PC-9 (cell line): Measurements from ENCODE around the gene NR6A1. TPM values are rescaled to one million over a fixed set of nuclear protein-coding genes. Genes with fewer than 3 reads are reported as not detected.

Experiments used
- BruUV-seq: library from RNA; stranded (reverse); fragments of 400-500 nt; replicated peaks from 2 replicates; lab custom pipeline; 2021; lab: Mats Ljungman, UMichigan
- CTCF ChIA-PET: fragments of 300-600 bp; sonication (Branson Sonifier 250); formaldehyde crosslinking; loops from one replicate; lab custom pipeline; 2022; ENCODE audit warnings: antibody characterized with exemption; lab: Charles Lee
- POLR2A ChIA-PET: fragments of 300-600 bp; sonication (Branson Sonifier 250); formaldehyde crosslinking; loops from one replicate; lab custom pipeline; 2022; ENCODE audit warnings: antibody characterized with exemption; ENCODE audit not compliant: unreplicated experiment; lab: Charles Lee
- DNase-seq, 2 experiments: peaks; one replicate each; pipeline versions ENCODE4 v3.0.0 to v3.0.0-alpha.2; 2015 to 2022; ENCODE audit warnings: mixed read lengths in 1 of 2
- H2AFZ ChIP-seq: fragments of 200-600 bp; sonication (generic); 2 replicates; pipeline ENCODE4 v1.8.1; 2017; ENCODE audit warnings: antibody characterized with exemption
- H3F3A ChIP-seq: fragments of 200-600 bp; sonication (generic); 2 replicates; pipeline ENCODE4 v1.8.1; 2017; ENCODE audit warnings: antibody characterized with exemption, mild to moderate bottlenecking, low read depth; ENCODE audit not compliant: insufficient read depth
- H3K27ac ChIP-seq: fragments of 200-600 bp; sonication (generic); 2 replicates; pipeline ENCODE4 v1.6.1; 2016; ENCODE audit warnings: mixed run types
- H3K27me3 ChIP-seq: fragments of 200-600 bp; sonication (generic); 2 replicates; pipeline ENCODE4 v1.6.1; 2016; ENCODE audit warnings: low read depth, mixed run types; ENCODE audit not compliant: insufficient read depth
- H3K36me3 ChIP-seq: fragments of 200-600 bp; sonication (generic); 2 replicates; pipeline ENCODE4 v1.6.1; 2016; ENCODE audit warnings: low read depth, mixed run types
- H3K4me1 ChIP-seq: fragments of 200-600 bp; sonication (generic); replicated peaks from 2 replicates; pipeline ENCODE4 v1.6.1; 2016; ENCODE audit warnings: mixed run types; ENCODE audit not compliant: insufficient read depth
- H3K4me2 ChIP-seq: fragments of 200-600 bp; sonication (generic); 2 replicates; pipeline ENCODE4 v1.6.1; 2017; ENCODE audit warnings: mixed run types
- H3K4me3 ChIP-seq: fragments of 200-600 bp; sonication (generic); 2 replicates; pipeline ENCODE4 v1.6.1; 2016; ENCODE audit warnings: mixed run types
- H3K79me2 ChIP-seq: fragments of 200-600 bp; sonication (generic); 2 replicates; pipeline ENCODE4 v1.6.1; 2017; ENCODE audit warnings: low read depth, mixed run types
- H3K9me2 ChIP-seq: fragments of 200-600 bp; sonication (generic); 2 replicates; pipeline ENCODE4 v1.8.1; 2017; ENCODE audit warnings: mild to moderate bottlenecking; ENCODE audit not compliant: insufficient read depth
- H3K9me3 ChIP-seq: fragments of 200-600 bp; sonication (generic); 2 replicates; pipeline ENCODE4 v1.8.1; 2016; ENCODE audit warnings: low read depth; ENCODE audit not compliant: insufficient read depth
- H4K20me1 ChIP-seq: fragments of 200-600 bp; sonication (generic); 2 replicates; pipeline ENCODE4 v1.8.1; 2017; ENCODE audit not compliant: insufficient read depth
- EZH2 ChIP-seq: fragments of 200-600 bp; sonication (generic); IDR thresholded peaks from 2 replicates; pipeline ENCODE4 v1.8.0; 2017; ENCODE audit warnings: antibody characterized with exemption, low read depth
- intact Hi-C: fragments of 100-400 bp; cut with micrococcal nuclease; formaldehyde crosslinking; loops from one replicate; pipeline ENCODE4 v1.10.0; 2022; ENCODE audit not compliant: unreplicated experiment
- total RNA-seq: library from RNA; stranded (reverse); gene quantifications from 2 replicates; pipeline ENCODE4 v1.2.3, GENCODE V29; 2021
- TF ChIP-seq, protein P1 (sequence below): fragments of 200-600 bp; sonication (generic); conservative IDR thresholded peaks from 2 replicates; pipeline ENCODE4 v1.6.1; 2017; ENCODE audit warnings: mixed run types, antibody characterized with exemption, mild to moderate bottlenecking, moderate library complexity

Gene NR6A1
- total RNA-seq, 1 experiment from 2014 or later, result 13.0 TPM

DNA sequence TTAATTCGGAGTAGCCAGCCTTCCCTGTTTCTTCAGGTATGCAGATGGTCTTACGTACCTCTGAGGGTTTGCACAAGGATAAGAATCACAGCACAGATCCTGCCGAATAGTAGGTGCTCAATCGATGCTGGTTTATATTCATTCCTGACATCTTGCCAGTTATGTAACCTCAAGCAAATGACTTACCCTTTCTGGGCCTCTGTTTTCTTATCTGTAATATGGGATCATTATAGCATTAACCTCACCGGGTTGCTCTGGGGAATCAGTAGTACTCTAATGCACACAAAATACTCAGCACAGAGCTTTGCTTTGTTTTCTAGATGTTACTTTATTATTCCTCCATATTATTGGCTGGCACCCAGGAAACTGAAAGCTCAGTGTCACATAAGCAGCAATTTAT is 256.2 kb downstream of the NR6A1 start:
- intact Hi-C loops, result no loop called here
- POLR2A ChIA-PET, result interaction anchor here (0.6 kb wide), 1 partner anchor 8 kb away, joined by 5 read pairs; no protein-coding TSS in a partner anchor
- no TSS peak for BruUV-seq
- Histone ChIP-seq H2AFZ (no peak overlapping the region), H3K36me3 (no peaks in the 10 kb centered on the region), H3K27ac (no peak overlapping the region), H3K9me2 (no peaks in the 10 kb centered on the region), H3F3A (no peaks in the 10 kb centered on the region; the same call in 1 of the 2 replicates), H3K4me3 (no peak overlapping the region), H3K27me3 (no peaks in the 10 kb centered on the region), H3K4me1 (no peaks in the 10 kb centered on the region), H3K79me2 (no peaks in the 10 kb centered on the region), H3K4me2 (no peak overlapping the region), H4K20me1 (no peaks in the 10 kb centered on the region), H3K9me3 (no peaks in the 10 kb centered on the region)
- TF ChIP-seq, protein P1, sequence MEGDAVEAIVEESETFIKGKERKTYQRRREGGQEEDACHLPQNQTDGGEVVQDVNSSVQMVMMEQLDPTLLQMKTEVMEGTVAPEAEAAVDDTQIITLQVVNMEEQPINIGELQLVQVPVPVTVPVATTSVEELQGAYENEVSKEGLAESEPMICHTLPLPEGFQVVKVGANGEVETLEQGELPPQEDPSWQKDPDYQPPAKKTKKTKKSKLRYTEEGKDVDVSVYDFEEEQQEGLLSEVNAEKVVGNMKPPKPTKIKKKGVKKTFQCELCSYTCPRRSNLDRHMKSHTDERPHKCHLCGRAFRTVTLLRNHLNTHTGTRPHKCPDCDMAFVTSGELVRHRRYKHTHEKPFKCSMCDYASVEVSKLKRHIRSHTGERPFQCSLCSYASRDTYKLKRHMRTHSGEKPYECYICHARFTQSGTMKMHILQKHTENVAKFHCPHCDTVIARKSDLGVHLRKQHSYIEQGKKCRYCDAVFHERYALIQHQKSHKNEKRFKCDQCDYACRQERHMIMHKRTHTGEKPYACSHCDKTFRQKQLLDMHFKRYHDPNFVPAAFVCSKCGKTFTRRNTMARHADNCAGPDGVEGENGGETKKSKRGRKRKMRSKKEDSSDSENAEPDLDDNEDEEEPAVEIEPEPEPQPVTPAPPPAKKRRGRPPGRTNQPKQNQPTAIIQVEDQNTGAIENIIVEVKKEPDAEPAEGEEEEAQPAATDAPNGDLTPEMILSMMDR, result no peak
- TF ChIP-seq EZH2, result no peak
- CTCF ChIA-PET, result no interaction called here
- no peak for DNase-seq

DNA sequence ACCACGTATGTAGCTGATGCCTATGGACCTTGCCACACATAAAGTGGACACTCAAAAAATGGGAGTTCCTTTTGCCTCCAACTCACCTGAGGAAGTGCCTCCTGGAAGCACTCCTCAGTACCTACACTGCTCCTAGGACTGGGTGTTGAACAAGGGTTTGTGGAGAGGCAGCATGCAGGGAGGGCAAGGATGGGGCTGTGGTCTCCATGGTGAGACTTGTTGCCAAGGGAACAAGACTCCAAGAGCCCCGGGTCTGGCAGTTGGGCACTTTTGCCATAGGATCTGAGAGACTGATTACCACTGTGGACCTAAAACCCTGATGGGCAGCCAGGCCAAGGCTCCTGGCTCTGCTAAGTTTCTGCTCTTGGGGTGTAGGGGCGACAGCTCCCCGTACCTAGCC is 257.0 kb downstream of the NR6A1 start:
- Histone ChIP-seq H4K20me1 (no peaks in the 10 kb centered on the region), H3K4me1 (no peaks in the 10 kb centered on the region), H3K36me3 (no peaks in the 10 kb centered on the region), H3K79me2 (no peaks in the 10 kb centered on the region), H3F3A (no peaks in the 10 kb centered on the region; the same call in 1 of the 2 replicates), H3K27me3 (no peaks in the 10 kb centered on the region), H2AFZ (no peak overlapping the region), H3K4me2 (no peak overlapping the region), H3K27ac (no peak overlapping the region), H3K4me3 (no peak overlapping the region), H3K9me3 (no peaks in the 10 kb centered on the region), H3K9me2 (no peaks in the 10 kb centered on the region)
- ChIA-PET CTCF (no interaction called here), POLR2A (no interaction called here)
- no TSS peak for BruUV-seq
- TF ChIP-seq, protein P1, result no peak
- no peak for TF ChIP-seq EZH2
- DNase-seq, result no peak
- intact Hi-C loops, result no loop called here

DNA sequence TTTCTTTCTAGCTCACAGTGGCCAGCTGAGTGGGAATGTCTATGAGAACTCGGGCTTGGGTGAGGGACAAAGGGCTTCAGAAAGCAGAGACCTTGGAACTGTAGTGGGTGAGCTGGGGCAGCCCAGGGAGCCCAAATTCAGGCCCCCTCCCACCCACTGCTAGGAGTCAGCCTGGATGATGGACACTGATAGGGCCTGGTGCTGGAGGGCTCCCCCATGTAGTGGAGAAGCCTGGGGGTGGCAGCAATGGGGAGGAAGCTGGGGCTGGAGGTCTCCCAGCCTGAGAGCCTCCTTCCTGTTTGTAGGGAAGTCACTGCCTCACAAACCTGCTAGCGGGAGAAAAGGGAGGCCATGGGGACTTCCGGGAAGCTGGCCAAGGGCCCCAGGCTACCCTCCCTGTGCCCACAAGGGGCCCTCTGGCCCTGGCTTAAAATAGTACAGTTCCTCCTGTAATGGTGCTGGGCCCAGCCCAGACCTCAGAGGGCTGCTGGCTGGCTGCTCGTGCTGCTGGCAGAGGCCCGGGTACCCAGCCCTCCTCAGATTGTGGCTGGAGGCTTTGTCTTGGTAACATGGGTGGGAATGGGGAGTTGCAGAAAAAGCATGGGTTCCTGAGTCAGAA is 257.6 kb downstream of the NR6A1 start:
- no peak overlapping the region for H2AFZ ChIP-seq
- POLR2A ChIA-PET, result interaction anchor here (0.5 kb wide), 1 partner anchor 256 kb away, joined by 3 read pairs; no protein-coding TSS in a partner anchor
- H3K36me3 ChIP-seq, result no peaks in the 10 kb centered on the region
- H3K4me3 ChIP-seq, result no peak overlapping the region
- H3K4me1 ChIP-seq, result no peaks in the 10 kb centered on the region
- no peaks in the 10 kb centered on the region; the same call in 1 of the 2 replicates for H3F3A ChIP-seq
- H3K9me3 ChIP-seq, result no peaks in the 10 kb centered on the region
- H3K4me2 ChIP-seq, result no peak overlapping the region
- no peaks in the 10 kb centered on the region for H3K79me2 ChIP-seq
- no peak overlapping the region for H3K27ac ChIP-seq
- H4K20me1 ChIP-seq, result no peaks in the 10 kb centered on the region
- H3K27me3 ChIP-seq, result no peaks in the 10 kb centered on the region
- intact Hi-C loops, result no loop called here
- no peak for DNase-seq
- no TSS peak for BruUV-seq
- no peaks in the 10 kb centered on the region for H3K9me2 ChIP-seq
- CTCF ChIA-PET, result no interaction called here
- TF ChIP-seq EZH2, result no peak
- TF ChIP-seq, protein P1, result no peak
